22Rv1 (cell line): ENCODE results near the gene TBC1D22A.

Source experiments
- ZFX ChIP-seq: fragments of 450-650 bp; IDR thresholded peaks from 2 replicates; pipeline ENCODE4 v1.6.1; 2017; ENCODE audit warnings: antibody characterized with exemption, borderline replicate concordance
- TF ChIP-seq, protein P1 (sequence below): fragments of 450-650 bp; IDR thresholded peaks from 2 replicates; pipeline ENCODE4 v1.5.1; 2017; ENCODE audit warnings: mild to moderate bottlenecking

DNA sequence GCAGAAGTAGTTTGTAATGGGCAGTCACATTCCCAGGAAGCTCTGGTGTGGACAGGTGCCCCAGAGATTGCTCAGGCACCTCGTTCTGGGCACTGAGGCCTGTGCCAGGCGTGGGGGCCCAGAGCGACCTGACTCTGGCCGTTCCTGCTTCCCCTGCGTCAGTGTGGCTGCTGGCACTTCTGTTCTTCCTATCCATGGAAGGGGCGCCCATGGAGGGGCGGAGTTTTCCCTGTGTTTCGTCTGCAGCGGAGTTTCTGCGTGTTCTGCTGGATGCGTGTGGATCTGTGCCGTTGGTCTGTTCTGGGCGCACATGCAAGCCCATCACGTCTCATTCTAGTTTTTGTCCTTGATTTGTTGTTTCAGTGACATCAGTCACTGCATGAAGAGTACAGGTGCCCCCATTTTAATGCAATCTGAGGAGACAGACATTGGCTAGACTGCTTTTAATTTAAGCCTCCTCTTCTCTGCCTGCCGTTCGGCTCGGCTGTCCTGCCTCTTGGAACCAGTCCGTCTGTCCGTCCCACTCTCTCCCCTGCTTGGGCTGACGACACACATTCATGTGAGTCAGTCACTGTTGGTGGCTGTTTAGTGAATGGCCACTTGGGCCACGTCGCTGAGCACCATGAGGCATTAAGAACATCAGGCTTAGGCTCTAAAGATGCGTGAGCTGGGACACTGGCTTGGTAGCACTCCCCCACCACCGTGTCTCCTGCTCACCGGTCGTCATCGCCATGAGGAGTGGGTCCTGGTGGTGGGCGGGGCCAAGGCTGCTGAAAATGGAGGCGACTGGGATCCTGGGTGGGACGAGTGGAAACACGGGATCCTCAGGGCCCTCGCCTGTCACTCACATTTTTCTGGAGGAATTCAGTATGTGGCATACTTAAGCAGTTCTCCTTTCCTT lies 255.8 kb downstream of the TBC1D22A start:
- TF ChIP-seq, protein P1, sequence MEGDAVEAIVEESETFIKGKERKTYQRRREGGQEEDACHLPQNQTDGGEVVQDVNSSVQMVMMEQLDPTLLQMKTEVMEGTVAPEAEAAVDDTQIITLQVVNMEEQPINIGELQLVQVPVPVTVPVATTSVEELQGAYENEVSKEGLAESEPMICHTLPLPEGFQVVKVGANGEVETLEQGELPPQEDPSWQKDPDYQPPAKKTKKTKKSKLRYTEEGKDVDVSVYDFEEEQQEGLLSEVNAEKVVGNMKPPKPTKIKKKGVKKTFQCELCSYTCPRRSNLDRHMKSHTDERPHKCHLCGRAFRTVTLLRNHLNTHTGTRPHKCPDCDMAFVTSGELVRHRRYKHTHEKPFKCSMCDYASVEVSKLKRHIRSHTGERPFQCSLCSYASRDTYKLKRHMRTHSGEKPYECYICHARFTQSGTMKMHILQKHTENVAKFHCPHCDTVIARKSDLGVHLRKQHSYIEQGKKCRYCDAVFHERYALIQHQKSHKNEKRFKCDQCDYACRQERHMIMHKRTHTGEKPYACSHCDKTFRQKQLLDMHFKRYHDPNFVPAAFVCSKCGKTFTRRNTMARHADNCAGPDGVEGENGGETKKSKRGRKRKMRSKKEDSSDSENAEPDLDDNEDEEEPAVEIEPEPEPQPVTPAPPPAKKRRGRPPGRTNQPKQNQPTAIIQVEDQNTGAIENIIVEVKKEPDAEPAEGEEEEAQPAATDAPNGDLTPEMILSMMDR: no peak
- no peak for TF ChIP-seq ZFX
